GM21737 (cell line): ENCODE data around the gene IL16.

ENCODE experiments used
- ATAC-seq: cut with Tn5 transposase; IDR thresholded peaks from one replicate; pipeline ENCODE4 v1.9.1; 2021; ENCODE audit warnings: mild to moderate bottlenecking, moderate library complexity; ENCODE audit not compliant: unreplicated experiment

Gene IL16

DNA sequence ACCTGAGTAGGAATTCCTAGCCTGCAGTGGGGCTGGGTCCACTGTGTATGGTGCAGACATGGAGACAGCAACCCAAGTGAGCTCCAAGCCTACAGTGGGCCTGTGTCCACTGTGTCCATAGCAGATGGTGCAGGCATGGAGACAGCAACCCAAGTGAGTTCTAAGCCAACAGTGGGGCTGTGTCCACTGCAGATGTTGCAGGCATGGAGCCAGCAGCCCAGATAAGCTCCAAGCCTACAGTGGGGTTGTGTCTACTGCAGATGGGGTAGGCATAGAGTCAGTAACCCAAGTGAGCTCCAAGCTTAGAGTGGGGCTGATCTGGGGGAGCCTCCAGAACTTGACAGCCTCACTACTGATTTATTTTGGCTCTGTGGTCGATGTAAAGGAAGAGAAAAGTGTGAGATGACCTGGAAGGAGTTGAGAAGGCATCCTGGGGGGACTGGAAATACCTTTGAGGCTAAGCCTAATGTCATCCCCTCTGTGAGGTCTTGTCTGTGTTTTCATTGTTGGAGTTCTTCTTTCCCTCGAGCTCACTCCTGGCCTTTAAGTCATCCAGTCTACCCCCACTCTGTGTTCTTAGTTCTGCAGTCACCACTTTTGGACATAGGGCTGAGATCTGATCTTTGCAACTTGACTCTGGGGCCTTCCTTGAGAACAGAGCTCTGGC lies 22.4 kb upstream of the IL16 start:
- no peak for ATAC-seq

DNA sequence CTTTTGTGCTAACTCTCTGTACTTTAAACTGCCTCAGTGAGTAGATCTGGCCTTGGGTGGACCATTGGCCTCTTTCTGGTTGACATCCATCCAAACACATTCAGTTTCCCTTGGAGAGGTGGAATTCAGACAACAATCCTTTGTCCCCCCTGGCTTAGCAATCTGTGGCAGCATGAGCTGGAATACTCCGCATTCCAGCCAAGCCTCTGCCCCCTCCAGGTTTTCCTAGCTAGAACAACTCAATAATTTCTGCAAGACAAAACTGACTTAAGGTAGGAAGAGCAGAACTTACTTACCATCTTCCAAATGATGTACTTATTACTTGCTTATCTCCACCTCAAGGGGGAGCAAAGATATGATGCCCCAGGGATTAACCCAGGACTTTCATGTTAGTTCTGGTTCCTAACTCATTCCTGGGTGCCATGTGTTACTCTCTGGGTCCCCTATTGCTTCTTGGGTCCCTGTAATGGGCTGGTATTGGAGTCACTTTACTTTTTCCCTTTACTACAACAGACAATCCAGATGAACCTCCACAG lies 21.8 kb upstream of the IL16 start:
- ATAC-seq = no peak

DNA sequence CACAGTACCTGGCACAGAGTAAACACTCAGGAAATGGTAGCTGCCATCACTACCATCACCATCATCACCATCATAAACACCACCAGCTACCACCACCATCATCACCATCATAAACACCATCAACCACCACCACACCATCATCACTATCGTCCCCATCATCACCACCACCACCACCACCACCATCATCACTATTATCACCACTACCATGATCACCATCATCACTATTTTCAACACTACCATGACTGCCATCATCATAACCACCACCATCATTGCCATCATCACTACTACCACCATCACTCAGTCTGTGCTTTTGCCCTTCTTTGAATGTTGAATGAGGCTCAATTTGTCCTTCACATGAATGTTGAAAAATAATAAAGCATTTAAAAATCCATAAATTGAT lies 21.2 kb upstream of the IL16 start:
- ATAC-seq = no peak

DNA sequence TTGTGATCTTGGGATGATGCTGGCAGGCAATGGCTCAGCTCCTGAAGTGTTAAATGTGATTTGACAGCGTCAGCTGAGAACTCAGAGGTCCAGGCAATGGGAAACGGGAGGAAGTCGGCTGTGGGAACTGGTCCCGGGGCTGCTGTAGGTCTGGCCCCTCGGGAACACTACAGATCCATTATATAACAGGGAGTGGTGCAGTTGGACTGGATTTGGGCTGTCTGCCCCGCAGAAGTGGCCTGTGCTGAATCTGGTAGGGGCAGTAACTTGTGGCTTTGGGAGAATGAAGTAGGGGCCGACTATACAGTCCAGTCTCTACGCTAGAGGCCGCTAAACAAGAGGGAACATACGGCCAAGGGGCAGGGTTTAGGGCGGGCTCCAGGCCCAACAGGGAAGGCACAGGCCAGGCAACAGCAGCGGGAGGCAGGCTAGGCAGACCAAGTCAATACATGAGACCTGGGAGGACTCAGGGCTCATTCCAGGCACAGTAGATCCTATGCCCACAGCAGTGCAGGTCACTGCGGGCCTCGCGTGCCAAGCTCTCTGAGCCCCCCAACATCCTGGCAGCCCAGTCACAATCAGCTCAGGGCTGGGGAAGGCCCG lies 20.3 kb upstream of the IL16 start:
- no peak for ATAC-seq

DNA sequence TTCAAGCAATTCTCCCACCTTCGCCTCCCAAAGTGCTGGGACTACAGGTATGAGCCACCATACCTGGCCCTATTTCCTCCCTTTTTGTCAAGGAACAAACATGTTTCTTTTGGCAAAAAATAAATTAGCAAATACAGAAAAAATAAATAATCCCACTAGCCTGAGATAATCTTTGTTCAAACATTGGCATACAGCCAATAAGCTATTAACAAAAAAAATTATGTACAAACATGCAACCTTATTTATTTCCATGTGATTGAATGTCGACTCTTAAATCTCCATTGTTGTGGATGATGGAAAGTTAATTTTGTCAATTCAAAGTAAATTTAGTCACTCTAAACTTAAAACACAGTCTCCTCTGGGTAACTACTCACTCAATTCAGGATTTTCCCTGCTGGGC lies 18.3 kb upstream of the IL16 start:
- no peak for ATAC-seq

DNA sequence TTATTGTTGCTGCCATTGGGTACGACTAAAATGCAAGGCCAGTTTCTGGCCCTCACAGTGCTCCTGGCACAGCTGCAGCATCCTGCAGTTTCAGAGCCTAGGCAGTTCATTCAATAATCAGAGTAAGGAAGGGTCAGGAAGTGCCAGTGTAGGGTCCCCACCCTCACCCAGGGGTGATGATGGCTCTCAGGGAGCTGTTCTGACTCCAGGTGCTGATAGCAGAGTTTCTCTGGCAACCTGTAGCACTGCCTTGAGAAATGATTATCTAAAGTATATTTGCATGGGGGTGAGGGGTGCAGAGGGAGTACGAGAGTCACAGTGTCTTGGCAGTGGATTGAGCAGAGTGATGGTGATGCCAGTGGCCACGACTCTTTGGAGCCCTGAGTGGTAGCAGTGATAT lies 15.5 kb upstream of the IL16 start:
- ATAC-seq = no peak

DNA sequence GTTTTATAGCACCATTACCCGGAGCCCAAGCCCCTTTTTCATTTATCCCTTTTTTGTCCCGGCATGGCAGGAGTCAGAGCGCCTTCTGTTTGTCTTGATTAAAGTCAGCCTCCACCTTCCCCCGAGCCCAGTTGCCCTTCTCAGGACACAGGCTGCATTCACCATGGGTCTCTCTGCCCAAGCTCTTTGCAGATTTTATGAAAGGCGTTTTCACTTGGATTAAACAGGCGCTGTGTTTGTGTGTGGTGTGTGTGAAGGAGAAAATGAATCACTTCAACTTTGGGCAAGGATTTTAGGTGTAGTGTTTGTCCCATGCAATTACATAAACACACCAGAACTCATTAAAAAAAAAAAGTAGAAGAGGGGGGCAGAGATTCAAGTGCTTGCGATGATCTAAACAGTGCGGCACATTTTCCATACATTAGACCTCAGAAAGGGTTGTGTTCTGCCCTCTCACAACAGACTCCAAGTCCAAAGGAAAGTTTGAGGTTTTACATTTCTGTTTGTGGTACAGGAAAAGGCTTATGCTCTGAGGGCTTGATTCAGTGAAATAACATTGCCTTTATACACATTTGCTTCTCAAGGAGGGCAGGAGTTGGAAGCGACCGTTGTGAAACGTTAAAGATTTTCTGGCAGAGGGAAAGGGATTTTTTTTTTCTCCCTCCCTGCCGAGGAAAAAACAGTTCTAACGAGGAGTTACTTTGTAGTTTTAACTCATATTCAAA lies 14.5 kb upstream of the IL16 start:
- ATAC-seq = no peak

DNA sequence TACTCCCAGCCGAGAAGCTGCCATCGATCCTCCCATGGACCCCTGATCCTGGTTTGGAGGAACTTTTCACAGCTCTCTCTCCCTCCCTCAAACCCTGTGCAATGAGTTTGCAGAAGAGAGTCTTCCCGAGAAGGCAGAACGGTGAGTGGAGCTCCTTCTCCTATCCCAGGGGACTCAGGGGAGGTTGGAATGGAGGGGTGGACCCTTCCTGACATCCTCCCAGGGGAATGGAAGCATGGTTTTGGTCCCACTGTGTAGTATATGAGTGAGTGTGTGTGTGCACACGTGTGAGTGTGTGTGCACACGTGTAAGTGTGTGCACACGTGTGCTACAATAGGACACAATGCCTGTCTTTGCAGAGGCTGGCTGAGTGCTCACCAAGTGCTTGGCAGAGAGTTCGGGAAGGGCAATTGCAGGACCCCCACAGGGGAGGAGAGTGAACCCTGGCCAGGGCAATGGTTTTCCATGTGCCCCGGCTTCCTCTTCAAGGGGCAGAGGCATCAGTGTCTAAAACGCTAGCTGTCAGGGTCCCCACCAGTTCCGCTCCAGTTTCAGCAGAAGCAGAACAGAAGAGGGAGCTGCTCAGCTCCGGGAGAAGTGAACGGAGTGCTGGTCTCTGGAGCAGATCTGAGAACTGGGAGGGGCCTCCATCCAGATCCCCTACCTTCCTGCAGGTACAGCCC lies 13.8 kb upstream of the IL16 start:
- ATAC-seq = no peak

DNA sequence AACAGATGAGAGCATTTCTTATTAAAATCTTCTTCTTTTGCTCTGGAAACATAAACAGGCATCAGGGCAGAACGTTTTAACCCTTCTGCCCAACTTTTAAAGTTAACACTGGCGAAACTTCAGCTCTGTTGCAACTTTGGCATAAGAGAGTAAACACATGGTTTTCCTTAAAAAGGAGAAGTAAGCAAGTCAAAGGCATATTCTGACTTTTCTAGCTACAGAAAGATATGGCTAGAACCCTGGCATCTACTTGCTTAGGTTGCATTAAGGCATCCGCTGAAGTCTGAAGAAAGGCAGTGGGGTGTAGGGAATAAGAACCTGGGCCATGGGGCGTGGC lies 13.3 kb upstream of the IL16 start:
- ATAC-seq = no peak

DNA sequence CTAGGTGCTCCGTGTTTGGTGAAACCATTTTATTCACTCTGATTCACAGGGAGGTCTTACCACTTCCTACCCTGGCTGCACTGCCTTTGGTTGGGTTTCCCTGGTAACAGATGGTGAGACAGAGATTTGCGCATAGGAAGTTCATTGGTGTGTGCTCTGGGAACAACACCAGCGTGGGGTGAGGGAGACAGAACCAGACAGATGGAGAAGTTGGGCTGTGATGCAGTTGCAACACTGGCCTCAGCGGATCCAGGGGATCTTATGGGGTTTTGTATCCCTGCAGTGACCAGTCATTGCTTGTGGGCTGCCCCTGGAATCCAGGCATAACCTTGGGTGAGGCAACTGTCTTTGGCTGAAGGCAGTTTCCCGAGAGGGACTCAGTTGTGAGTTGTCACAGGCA lies 12.5 kb upstream of the IL16 start:
- no peak for ATAC-seq

DNA sequence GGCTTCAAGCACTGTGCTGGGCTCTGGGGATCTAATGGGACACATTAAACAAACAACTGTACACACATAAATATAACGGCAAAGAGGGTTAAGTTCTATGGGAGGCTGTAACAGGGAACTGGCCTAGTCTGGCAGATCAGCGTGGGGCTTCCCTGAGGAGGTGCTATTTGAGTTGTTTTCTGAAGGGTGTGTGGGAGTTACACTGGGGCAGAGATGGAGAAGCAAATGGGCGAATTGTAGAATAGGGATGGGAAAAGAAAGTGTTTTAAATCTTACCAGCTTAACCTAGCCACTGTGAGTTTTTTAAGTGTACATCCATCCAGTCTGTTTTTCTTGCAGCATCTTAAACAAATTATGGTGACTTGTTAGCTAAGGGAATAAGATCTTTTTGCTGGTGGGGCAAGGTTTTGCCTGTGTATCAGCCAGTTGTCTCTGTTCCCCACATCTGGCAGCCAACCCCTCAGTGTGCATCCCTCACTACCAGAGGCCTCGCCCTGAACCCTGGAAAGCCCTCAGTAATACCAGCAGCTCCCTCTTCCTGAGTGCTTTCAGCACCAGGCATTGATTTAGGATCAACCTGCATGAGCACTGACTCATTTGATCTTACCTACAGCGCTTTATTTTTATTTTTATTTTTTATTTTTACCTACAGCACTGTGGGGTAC lies 10.9 kb upstream of the IL16 start:
- ATAC-seq = no peak

DNA sequence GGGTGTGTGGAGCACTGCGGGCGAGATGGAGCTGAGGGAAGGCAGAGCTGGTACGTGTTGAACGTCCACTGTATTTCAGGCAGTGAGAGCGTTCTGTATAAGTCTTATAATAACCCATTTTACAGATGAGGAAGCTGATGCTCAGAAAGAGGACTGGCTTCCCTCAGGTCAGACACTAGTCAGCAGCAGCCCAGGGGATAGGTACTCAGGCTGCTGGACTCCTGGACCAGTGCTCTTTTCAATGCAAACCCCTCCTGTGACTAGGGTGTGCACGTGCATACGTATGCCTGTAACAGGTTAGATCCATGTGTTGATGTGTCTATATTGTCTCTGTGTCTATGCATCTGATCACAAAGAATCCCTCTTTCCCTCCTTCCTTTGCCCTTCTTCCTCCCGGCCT lies 8.3 kb upstream of the IL16 start:
- ATAC-seq = no peak

DNA sequence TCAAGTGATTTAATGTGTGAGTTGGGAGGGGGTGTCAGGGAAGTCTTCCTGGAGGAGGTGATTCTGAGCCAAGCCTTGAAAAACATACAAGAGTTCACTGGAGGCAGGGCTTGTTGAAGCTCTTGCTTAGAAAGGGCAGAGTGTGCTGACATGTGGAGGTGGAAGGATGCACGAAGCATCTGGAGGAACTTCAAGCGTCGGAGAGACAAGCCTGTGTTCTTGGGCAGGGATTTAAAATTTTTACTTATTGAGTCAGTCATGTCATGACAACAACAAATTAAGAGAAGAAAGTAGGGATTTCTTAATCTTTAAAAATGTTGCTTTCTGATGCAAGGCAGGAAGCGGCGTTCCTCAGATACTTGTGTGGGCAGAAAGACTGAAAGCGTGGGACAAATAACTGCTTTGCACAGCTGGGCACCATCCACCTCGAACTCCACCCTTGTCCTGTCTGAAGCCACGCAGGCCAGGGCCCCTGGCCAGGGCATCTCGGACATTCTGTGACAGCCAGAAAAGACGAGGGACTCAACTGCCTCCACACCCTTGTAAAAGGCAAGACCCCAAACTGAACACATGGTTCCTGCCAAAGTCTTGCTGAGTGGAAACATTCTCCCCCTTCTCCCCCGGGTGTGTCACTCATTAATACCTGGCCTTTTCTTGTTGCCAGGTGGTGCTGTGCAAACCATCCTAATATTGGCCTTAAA lies 6.9 kb upstream of the IL16 start:
- no peak for ATAC-seq

DNA sequence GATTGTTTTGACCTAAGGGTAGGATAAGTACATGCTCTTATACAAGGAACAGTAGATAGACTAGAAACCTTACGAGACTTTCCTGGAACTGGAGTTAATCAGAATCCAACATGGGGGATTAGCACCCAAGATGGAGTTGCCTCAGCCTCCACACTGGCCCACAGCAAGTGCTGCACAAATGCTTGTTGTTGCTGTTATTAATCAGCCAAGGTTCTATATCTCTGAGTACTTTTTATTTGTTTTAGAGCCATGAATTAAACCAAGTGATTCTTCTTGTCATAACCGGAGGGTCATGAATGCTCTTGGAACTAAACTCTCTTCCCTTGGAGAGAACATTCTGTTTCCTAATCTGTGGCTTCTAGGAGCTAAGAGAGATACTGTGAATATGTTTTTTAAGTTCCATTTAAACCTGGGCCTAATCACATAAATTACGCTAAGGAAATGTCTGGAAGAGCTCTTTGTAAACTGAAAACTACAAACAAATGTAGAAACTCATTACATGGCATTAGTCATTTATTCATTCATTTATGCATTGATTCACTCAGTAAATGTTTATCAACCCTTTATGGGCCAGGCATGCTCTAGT lies 5.7 kb upstream of the IL16 start:
- ATAC-seq = no peak

DNA sequence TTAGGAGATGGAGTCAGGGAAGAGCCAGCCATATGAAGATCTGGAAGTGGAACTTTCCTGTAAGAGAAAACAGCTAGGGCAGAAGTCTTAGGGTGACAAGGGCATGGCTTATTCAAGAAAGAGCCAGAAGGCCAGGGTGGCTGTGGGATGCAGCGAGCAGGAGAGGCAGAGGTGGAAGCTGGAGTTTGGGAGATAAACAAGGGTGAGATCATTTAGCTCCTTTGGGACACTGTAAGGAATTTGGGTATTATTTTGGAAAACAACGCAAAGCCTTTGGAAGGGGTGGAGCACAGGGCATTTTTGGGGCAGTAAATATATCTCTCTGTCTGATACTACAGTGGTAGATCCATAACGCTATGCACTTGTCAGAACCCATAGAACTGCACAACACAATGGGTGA lies 5.0 kb upstream of the IL16 start:
- ATAC-seq = no peak

DNA sequence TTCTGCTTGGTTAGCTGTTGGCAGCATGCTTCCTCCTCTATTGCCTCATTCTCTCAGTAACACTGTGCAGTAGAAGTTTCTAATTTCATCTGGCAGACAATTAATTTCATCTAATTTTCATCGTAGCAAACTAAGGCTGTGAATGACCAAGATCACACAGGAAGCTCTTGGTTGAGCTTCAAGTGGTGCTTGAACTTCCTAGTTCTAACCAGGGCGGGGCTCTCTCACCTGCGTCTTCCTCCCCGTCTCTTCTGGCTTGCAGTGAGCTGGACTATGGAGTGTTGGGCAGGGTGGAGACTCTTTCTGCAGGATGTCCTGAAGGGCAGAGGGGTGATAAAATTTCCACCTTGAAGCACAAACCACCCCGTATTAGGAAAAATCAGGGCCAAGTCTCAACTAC lies 2.0 kb upstream of the IL16 start:
- no peak for ATAC-seq

DNA sequence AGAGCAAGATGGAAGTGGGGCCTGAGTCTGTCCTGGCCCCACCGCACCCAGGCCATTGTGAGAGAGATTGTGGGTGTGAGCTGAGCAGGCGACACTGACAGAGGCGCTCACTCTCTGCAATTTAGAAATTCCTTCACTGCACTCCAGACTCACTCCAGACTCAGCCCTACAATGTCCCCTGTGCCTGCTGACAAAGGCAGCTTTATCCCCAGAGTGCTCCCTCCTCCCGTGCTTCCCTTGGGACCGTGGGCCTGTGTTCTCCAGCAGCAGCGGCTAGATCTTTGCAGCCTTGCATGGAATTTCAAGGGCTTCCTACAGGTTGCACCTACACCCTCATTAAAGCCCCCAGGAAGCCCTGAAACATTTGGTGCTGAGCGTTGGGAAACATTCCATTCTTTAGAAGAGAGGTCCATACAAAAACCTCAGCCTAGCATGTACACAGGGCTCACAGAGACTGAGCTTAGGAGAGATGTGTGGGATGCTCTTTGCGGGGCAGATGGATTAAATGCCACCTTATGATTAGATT lies 1.3 kb upstream of the IL16 start:
- no peak for ATAC-seq

DNA sequence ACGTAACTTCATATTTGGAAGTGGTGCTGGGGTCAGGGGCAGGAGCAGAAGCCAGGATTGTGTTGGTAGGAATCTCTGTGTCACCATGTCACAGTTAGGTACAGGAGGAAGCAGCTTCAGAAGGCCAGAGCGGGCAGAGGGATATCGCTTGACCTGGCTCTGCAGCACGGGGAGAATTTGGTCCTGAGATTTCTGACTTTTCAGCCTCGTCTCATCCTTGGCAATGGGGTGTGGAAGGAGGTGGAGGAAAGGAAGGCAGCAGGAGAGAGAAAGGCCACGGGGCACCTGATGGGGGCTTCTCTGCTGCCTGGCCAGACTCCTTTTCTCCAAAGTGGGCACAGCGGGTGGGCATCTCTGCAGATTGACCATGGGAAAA lies 564 bp downstream of the IL16 start:
- ATAC-seq = no peak

DNA sequence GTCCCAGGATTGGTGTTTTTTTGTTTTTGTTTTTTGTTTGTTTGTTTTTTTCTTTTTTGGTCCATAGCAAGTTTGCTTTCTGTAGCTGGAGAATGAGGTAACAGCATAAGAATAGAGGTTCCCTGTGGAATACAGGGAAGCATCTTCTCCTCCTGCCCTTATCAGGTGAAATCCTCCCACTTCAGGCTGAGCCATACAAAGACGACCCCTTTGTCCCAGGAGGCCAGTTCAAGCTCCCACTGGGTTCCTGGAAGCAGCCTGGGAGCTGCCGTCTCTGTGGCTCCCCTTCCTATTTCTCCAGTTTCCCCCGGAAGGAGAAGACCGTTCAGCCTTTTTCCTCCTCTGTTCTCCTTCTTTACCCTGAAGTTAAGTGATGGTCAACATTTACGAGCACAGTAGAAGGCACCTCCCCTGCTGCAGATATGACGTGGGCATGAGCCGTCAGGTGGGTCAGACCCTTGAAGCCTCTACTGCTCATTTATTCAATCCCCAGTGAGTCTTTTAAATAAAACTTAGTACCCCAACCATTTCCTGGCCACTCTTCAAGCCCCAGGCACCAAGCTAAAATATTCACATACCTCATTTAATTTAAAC lies 1.1 kb downstream of the IL16 start:
- ATAC-seq = no peak
